Measurements from ENCODE around the gene VEGFC. TPM values are rescaled to one million over a fixed set of nuclear protein-coding genes. Genes with fewer than 3 reads are reported as not detected.

VEGFC gene
- polyA plus RNA-seq, 1 donor from 2014 or later = 0.63 TPM

DNA sequence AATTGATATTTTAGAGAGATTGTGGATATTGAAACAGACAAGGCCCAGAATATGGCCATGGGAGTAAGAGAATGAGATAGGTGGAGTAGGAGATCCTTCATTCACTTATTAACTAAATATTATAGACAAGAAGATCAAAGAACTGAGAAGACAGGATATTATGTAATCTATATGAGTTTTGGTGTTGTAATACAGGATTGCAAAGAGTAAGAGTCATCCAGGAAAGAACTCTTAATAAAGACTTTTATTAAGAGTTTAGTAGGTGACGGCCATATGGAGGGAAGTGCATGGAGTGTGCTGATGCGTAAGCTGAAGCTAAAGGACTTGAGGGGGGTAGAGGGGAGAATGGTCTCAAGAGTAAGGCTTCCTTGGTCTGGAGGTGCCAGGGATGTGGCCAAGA, 153.7 kb downstream of the VEGFC start:
- Histone ChIP-seq H3K4me2 (ENCODE audit: low read length) (no peak overlapping the region), H3K79me2 (replicated peaks; ENCODE audit: insufficient read depth, low read length) (no peaks in the 10 kb centered on the region), H3K27me3 (ENCODE audit: insufficient read depth, low read depth, low read length) (no peaks in the 10 kb centered on the region), H3K27ac (ENCODE audit: low read length) (no peak overlapping the region), H3K9ac (ENCODE audit: low read length) (no peak overlapping the region), H3F3A (ENCODE audit: insufficient read depth, low read length, poor library complexity, severe bottlenecking) (no peaks in the 10 kb centered on the region), H3K36me3 (ENCODE audit: insufficient read depth, low read length) (no peaks in the 10 kb centered on the region), H4K20me1 (ENCODE audit: insufficient read depth) (no peaks in the 10 kb centered on the region), H3K9me3 (ENCODE audit: low read length) (no peaks in the 10 kb centered on the region), H3K4me3 (ENCODE audit: low read length) (no peak overlapping the region), H2AFZ (ENCODE audit: low read depth, low read length) (no peak overlapping the region), H3K9me2 (ENCODE audit: insufficient read depth, low read length) (no peaks in the 10 kb centered on the region)
- TF ChIP-seq MXI1 (conservative IDR thresholded peaks at IDR 0.05; ENCODE audit: poor library complexity, severe bottlenecking) (no peak), RAD21 (conservative IDR thresholded peaks at IDR 0.05) (no peak), SMC3 (conservative IDR thresholded peaks at IDR 0.05; ENCODE audit: poor library complexity) (no peak), EP300 (conservative IDR thresholded peaks at IDR 0.05; ENCODE audit: poor library complexity, severe bottlenecking) (no peak), TAF1 (IDR thresholded peaks at IDR 0.05; ENCODE audit: low read depth) (no peak), EZH2 (IDR thresholded peaks at IDR 0.05; ENCODE audit: borderline replicate concordance, insufficient read depth, low read length, poor library complexity, severe bottlenecking) (no peak), POLR2AphosphoS5 (IDR thresholded peaks at IDR 0.05) (no peak), CTCF (IDR thresholded peaks at IDR 0.05; ENCODE audit: poor library complexity, severe bottlenecking) (no peak)
- TF ChIP-seq, protein P1, sequence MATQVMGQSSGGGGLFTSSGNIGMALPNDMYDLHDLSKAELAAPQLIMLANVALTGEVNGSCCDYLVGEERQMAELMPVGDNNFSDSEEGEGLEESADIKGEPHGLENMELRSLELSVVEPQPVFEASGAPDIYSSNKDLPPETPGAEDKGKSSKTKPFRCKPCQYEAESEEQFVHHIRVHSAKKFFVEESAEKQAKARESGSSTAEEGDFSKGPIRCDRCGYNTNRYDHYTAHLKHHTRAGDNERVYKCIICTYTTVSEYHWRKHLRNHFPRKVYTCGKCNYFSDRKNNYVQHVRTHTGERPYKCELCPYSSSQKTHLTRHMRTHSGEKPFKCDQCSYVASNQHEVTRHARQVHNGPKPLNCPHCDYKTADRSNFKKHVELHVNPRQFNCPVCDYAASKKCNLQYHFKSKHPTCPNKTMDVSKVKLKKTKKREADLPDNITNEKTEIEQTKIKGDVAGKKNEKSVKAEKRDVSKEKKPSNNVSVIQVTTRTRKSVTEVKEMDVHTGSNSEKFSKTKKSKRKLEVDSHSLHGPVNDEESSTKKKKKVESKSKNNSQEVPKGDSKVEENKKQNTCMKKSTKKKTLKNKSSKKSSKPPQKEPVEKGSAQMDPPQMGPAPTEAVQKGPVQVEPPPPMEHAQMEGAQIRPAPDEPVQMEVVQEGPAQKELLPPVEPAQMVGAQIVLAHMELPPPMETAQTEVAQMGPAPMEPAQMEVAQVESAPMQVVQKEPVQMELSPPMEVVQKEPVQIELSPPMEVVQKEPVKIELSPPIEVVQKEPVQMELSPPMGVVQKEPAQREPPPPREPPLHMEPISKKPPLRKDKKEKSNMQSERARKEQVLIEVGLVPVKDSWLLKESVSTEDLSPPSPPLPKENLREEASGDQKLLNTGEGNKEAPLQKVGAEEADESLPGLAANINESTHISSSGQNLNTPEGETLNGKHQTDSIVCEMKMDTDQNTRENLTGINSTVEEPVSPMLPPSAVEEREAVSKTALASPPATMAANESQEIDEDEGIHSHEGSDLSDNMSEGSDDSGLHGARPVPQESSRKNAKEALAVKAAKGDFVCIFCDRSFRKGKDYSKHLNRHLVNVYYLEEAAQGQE (IDR thresholded peaks at IDR 0.05; ENCODE audit: borderline replicate concordance) = no peak

DNA sequence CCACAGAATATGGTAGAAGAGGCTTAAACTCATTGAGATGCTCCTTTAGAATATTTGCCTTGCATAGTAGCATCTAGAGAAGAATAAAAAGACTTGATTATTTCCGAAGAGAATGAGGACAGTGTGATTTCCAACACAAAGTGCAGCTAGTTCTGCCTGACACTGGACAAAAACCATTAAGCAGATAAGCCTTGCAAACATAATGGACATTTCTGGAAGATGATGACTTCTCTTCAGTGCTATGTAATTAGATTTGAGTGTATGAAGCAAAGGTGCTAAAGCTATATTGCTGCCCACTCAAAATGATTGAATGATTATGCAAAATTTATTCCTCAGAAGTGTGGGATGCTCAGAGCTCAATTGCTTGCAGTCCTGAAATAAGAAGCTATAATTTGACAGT, 156.4 kb downstream of the VEGFC start:
- H2AFZ ChIP-seq (ENCODE audit: low read depth, low read length) = no peak overlapping the region
- no peaks in the 10 kb centered on the region for H4K20me1 ChIP-seq (ENCODE audit: insufficient read depth)
- H3K79me2 ChIP-seq (replicated peaks; ENCODE audit: insufficient read depth, low read length) = no peaks in the 10 kb centered on the region
- H3K9me2 ChIP-seq (ENCODE audit: insufficient read depth, low read length) = no peaks in the 10 kb centered on the region
- TF ChIP-seq SMC3 (conservative IDR thresholded peaks at IDR 0.05; ENCODE audit: poor library complexity) (no peak), EP300 (conservative IDR thresholded peaks at IDR 0.05; ENCODE audit: poor library complexity, severe bottlenecking) (no peak), CTCF (IDR thresholded peaks at IDR 0.05; ENCODE audit: poor library complexity, severe bottlenecking) (no peak)
- TF ChIP-seq, protein P1 (IDR thresholded peaks at IDR 0.05; ENCODE audit: borderline replicate concordance) = peak; percentile 63
- no peaks in the 10 kb centered on the region for H3K36me3 ChIP-seq (ENCODE audit: insufficient read depth, low read length)
- no peaks in the 10 kb centered on the region for H3F3A ChIP-seq (ENCODE audit: insufficient read depth, low read length, poor library complexity, severe bottlenecking)
- no peaks in the 10 kb centered on the region for H3K27me3 ChIP-seq (ENCODE audit: insufficient read depth, low read depth, low read length)
- peak overlapping the region; percentile 10 for H3K9ac ChIP-seq (ENCODE audit: low read length)
- peak overlapping the region; percentile 31 for H3K4me2 ChIP-seq (ENCODE audit: low read length)
- H3K4me3 ChIP-seq (ENCODE audit: low read length) = peak overlapping the region; percentile 34
- peak overlapping the region; percentile 68 for H3K27ac ChIP-seq (ENCODE audit: low read length)
- H3K9me3 ChIP-seq (ENCODE audit: low read length) = no peaks in the 10 kb centered on the region

Measured in neural cell (in vitro differentiated cells).